Measurements from ENCODE around the gene RFNG.

- TF ChIP-seq EZH2 (IDR thresholded peaks at IDR 0.05; ENCODE audit: low read length, unreplicated experiment) (no peak), CTCF (conservative IDR thresholded peaks at IDR 0.05; ENCODE audit: low read depth, low read length) (no peak)
Measured at GRCh38 chr17:82092995-82093751, 41.6 kb upstream of the RFNG start.
